ENCODE results near the gene EXOSC2. TPM values are rescaled to one million over a fixed set of nuclear protein-coding genes. Genes with fewer than 3 reads are reported as not detected.

EXOSC2 gene
- total RNA-seq, 3 donors from 2014 or later = 112 to 116 (median 113) TPM

DNA sequence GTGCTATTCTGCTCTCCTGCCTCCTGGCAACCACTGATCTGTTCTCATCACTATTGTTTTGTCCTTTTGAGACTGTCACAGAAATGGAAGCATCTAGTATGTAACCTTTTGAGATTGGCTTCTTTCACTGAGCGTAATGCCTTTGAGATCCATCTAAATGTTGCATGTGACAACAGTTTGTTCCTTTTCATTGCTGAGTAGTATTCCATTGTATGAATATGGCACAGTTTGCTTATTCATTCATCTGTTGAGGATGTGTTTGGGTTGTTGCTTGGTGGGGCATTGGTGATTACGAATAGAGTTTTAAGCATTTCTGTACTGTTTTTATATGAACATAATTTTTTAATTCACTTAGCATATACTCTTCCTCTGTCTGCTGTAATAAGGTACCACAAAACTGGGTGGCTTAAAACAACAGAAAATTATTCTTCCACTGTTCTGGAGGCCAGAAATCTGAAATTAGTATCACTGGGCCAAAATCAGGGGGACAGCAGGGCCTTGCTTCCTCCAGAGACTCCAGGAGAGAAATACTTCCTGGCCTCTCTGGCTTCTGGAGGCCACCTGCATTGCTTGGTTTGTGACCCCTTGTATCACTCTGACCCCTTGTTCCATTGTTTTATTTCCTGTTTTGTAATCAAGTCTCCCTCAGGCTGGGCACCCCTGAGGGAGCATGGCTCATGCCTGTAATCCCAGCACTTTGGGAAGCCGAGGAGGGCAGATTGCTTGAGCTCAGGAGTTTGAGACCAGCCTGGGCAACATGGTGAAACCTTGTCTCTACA, 53.0 kb downstream of the EXOSC2 start:
- peaks cover 4% of the 10 kb centered on the region for H3K4me1 Mint-ChIP-seq (ENCODE audit: low read depth)
- H3K9me3 Mint-ChIP-seq = peaks cover 4% of the 10 kb centered on the region
- peaks cover 6% of the 10 kb centered on the region for H3K36me3 Mint-ChIP-seq (ENCODE audit: insufficient read depth)
- H3K4me3 Mint-ChIP-seq = no peak overlapping the region
- H3K27me3 Mint-ChIP-seq (ENCODE audit: low read depth) = no peaks in the 10 kb centered on the region
- DNase-seq (no peak), ATAC-seq (no peak)

DNA sequence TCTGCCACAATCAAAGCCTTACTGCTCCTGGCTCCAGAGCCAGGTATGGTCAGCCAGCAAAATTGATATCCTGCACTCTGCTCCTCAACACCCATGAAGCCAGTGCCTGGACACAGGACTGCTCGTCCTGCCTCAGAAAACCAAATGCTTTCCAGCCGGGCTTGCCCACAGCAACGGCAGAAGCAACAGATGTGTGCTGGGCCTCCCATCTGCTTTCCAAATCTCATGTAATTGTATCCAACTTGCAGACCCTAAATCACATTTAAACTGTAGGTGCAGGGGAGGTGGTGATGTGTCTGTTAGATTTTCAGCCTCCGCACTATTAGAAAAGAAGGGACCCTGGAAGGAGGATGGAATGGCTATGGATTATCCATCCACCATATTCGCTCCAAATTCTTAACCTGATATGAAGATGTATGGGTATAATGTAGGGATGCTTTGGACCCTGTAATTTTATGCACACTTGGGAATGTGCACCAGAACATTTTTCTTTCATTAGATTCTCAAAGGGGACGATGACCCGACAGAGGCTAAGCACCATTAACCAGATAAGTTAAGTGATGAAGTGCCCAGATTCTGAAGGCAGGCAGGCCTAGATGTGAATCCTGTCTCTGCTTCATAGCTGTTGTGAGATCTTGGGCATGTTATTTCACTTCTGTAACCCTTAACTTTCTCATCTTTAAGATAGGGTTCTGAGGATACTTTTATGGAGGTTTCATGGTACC, 58.2 kb downstream of the EXOSC2 start:
- DNase-seq (no peak), ATAC-seq (no peak)
- Mint-ChIP-seq H3K9me3 (no peaks in the 10 kb centered on the region), H3K4me3 (no peak overlapping the region), H3K36me3 (ENCODE audit: insufficient read depth) (no peaks in the 10 kb centered on the region), H3K4me1 (ENCODE audit: low read depth) (peaks cover 9% of the 10 kb centered on the region), H3K27me3 (ENCODE audit: low read depth) (no peaks in the 10 kb centered on the region)

Other genes starting within 250 kb of the EXOSC2 start
- 1 to 10 TPM; 1.4 to 2.6 (median 2.6) TPM for gene ASS1, start 248.8 kb upstream of the EXOSC2 start, total RNA-seq
- gene FUBP3, start 114.2 kb upstream of the EXOSC2 start, total RNA-seq = 10 to 100 TPM; 50.5 to 54.4 (median 53.4) TPM
- under 1 TPM; 0.08 to 0.18 (median 0.14) TPM for gene PRDM12, start 29.2 kb upstream of the EXOSC2 start, total RNA-seq
- 10 to 100 TPM; 37.1 to 38.8 (median 38.2) TPM for gene ABL1, start 141.5 kb downstream of the EXOSC2 start, total RNA-seq
- gene QRFP, start 203.0 kb downstream of the EXOSC2 start, total RNA-seq = not detected
- gene FIBCD1, start 245.5 kb downstream of the EXOSC2 start, total RNA-seq = not detected